Measurements from ENCODE around the gene SLC25A18. TPM values are rescaled to one million over a fixed set of nuclear protein-coding genes. Genes with fewer than 3 reads are reported as not detected.

Gene SLC25A18
- total and polyA plus RNA-seq, 4 donors = 18.8 to 84.7 (median 69.8) TPM

DNA sequence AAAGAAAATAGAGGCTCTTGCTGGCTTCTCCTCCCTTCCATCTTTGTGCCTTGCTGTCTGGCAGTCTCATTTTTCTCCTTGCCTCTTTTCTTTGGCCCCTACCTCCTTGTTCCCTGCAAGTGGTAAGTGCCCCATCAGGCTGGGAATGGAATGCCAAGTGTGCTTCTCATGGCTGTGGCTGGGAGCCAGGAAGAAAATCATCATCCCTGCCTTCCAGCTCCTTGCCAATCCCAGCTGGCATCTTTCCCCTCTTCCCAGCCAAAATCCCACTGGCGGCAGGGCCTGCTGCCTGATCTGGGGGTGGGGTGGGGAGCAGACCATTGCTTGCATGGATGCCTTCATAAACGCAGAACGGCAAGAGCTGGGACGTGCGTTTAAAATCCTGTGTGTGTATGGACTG, 27.0 kb upstream of the SLC25A18 start:
- Histone ChIP-seq H3K4me1 (ENCODE audit: control insufficient read depth in 4 of 4, insufficient read depth in 4 of 4, low read length in 3 of 4) (no peaks in the 10 kb centered on the region), H3K4me3 (ENCODE audit: low read depth in 1 of 3, low read length in 3 of 3) (no peak overlapping the region), H3K9me3 (ENCODE audit: control insufficient read depth in 4 of 4, low read length in 3 of 4) (no peaks in the 10 kb centered on the region), H3K27me3 (ENCODE audit: control insufficient read depth in 4 of 4, insufficient read depth in 4 of 4, low read length in 3 of 4) (no peaks in the 10 kb centered on the region), H3K27ac (ENCODE audit: low read depth in 1 of 2, low read length in 2 of 2) (no peak overlapping the region), H3K9ac (ENCODE audit: low read depth in 1 of 2, low read length in 2 of 2) (no peak overlapping the region), H3K36me3 (ENCODE audit: control insufficient read depth in 4 of 4, insufficient read depth in 3 of 4, low read depth in 1 of 4, low read length in 3 of 4) (peaks cover 2 to 25% (median 17%) of the 10 kb centered on the region in 4 donors)
- TF ChIP-seq EGR1 (IDR thresholded peaks at IDR 0.05; ENCODE audit: low read depth in 2 of 2) (no peak), YY1 (IDR thresholded peaks at IDR 0.05) (no peak), FOXA1 (IDR thresholded peaks at IDR 0.05) (no peak), RXRA (IDR thresholded peaks at IDR 0.05) (no peak), GABPA (IDR thresholded peaks at IDR 0.05 in 1 of 2, conservative IDR thresholded peaks at IDR 0.05 in 1 of 2) (no peak), HNF4G (IDR thresholded peaks at IDR 0.05) (no peak), NR2F2 (IDR thresholded peaks at IDR 0.05) (no peak), FOXA2 (IDR thresholded peaks at IDR 0.05) (no peak), TAF1 (conservative IDR thresholded peaks at IDR 0.05) (no peak), RAD21 (IDR thresholded peaks at IDR 0.05) (no peak), SP1 (IDR thresholded peaks at IDR 0.05) (no peak), HNF4A (conservative IDR thresholded peaks at IDR 0.05) (no peak), JUND (IDR thresholded peaks at IDR 0.05) (no peak)
- TF ChIP-seq, protein P1, sequence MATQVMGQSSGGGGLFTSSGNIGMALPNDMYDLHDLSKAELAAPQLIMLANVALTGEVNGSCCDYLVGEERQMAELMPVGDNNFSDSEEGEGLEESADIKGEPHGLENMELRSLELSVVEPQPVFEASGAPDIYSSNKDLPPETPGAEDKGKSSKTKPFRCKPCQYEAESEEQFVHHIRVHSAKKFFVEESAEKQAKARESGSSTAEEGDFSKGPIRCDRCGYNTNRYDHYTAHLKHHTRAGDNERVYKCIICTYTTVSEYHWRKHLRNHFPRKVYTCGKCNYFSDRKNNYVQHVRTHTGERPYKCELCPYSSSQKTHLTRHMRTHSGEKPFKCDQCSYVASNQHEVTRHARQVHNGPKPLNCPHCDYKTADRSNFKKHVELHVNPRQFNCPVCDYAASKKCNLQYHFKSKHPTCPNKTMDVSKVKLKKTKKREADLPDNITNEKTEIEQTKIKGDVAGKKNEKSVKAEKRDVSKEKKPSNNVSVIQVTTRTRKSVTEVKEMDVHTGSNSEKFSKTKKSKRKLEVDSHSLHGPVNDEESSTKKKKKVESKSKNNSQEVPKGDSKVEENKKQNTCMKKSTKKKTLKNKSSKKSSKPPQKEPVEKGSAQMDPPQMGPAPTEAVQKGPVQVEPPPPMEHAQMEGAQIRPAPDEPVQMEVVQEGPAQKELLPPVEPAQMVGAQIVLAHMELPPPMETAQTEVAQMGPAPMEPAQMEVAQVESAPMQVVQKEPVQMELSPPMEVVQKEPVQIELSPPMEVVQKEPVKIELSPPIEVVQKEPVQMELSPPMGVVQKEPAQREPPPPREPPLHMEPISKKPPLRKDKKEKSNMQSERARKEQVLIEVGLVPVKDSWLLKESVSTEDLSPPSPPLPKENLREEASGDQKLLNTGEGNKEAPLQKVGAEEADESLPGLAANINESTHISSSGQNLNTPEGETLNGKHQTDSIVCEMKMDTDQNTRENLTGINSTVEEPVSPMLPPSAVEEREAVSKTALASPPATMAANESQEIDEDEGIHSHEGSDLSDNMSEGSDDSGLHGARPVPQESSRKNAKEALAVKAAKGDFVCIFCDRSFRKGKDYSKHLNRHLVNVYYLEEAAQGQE (IDR thresholded peaks at IDR 0.05) = no peak
- TF ChIP-seq, protein P2, sequence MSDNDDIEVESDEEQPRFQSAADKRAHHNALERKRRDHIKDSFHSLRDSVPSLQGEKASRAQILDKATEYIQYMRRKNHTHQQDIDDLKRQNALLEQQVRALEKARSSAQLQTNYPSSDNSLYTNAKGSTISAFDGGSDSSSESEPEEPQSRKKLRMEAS (IDR thresholded peaks at IDR 0.05) = no peak
- TF ChIP-seq, protein P3, sequence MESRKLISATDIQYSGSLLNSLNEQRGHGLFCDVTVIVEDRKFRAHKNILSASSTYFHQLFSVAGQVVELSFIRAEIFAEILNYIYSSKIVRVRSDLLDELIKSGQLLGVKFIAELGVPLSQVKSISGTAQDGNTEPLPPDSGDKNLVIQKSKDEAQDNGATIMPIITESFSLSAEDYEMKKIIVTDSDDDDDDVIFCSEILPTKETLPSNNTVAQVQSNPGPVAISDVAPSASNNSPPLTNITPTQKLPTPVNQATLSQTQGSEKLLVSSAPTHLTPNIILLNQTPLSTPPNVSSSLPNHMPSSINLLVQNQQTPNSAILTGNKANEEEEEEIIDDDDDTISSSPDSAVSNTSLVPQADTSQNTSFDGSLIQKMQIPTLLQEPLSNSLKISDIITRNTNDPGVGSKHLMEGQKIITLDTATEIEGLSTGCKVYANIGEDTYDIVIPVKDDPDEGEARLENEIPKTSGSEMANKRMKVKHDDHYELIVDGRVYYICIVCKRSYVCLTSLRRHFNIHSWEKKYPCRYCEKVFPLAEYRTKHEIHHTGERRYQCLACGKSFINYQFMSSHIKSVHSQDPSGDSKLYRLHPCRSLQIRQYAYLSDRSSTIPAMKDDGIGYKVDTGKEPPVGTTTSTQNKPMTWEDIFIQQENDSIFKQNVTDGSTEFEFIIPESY (IDR thresholded peaks at IDR 0.05) = no peak
- TF ChIP-seq, protein P4, sequence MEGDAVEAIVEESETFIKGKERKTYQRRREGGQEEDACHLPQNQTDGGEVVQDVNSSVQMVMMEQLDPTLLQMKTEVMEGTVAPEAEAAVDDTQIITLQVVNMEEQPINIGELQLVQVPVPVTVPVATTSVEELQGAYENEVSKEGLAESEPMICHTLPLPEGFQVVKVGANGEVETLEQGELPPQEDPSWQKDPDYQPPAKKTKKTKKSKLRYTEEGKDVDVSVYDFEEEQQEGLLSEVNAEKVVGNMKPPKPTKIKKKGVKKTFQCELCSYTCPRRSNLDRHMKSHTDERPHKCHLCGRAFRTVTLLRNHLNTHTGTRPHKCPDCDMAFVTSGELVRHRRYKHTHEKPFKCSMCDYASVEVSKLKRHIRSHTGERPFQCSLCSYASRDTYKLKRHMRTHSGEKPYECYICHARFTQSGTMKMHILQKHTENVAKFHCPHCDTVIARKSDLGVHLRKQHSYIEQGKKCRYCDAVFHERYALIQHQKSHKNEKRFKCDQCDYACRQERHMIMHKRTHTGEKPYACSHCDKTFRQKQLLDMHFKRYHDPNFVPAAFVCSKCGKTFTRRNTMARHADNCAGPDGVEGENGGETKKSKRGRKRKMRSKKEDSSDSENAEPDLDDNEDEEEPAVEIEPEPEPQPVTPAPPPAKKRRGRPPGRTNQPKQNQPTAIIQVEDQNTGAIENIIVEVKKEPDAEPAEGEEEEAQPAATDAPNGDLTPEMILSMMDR (IDR thresholded peaks at IDR 0.05; ENCODE audit: low read depth, low read length, missing input control) = no peak
- TF ChIP-seq, protein P5, sequence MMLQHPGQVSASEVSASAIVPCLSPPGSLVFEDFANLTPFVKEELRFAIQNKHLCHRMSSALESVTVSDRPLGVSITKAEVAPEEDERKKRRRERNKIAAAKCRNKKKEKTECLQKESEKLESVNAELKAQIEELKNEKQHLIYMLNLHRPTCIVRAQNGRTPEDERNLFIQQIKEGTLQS (IDR thresholded peaks at IDR 0.05) = no peak
- WGBS = 93% methylated on average over 5 of the region's 5 CpGs
- no peak for DNase-seq (ENCODE audit: low spot score)
